Activated CD4-positive, alpha-beta T cell treated with anti-CD3 and anti-CD28 coated beads, Interleukin-2, amount 10 ng/mL, durations not matched to agents 24 days and 14 days (primary cell): ENCODE data around the gene CNNM3. TPM values are rescaled to one million over a fixed set of nuclear protein-coding genes. Genes with fewer than 3 reads are reported as not detected.

Experiments
- DNase-seq: peaks from one replicate; pipeline ENCODE4 v3.0.0; 2022
- H3K27ac Mint-ChIP-seq: one replicate; pipeline ENCODE4 v1.8.0; 2022; ENCODE audit warnings: mild to moderate bottlenecking, mixed read lengths
- H3K27me3 Mint-ChIP-seq: one replicate; pipeline ENCODE4 v1.8.0; 2022; ENCODE audit warnings: mixed read lengths
- H3K36me3 Mint-ChIP-seq: one replicate; pipeline ENCODE4 v1.8.0; 2022; ENCODE audit warnings: low read depth, mild to moderate bottlenecking, mixed read lengths
- H3K4me1 Mint-ChIP-seq: one replicate; pipeline ENCODE4 v1.8.0; 2021; ENCODE audit warnings: mixed read lengths
- H3K4me3 Mint-ChIP-seq: one replicate; pipeline ENCODE4 v1.8.0; 2022; ENCODE audit warnings: mild to moderate bottlenecking, moderate library complexity, mixed read lengths
- H3K9me3 Mint-ChIP-seq: one replicate; pipeline ENCODE4 v1.8.0; 2021; ENCODE audit warnings: mixed read lengths
- intact Hi-C: fragments of 100-400 bp; cut with micrococcal nuclease; formaldehyde crosslinking; loops from one replicate; pipeline ENCODE4 v1.15.1; 2023
- total RNA-seq: library from RNA; stranded (reverse); gene quantifications from 2 replicates; pipeline ENCODE4 v1.2.3, GENCODE V29; 2022

Gene CNNM3
- total RNA-seq, 1 donor from 2014 or later, result 30.5 TPM

GRCh38 chr2:96832408-96832753 is 16.3 kb downstream of the CNNM3 start:
- DNase-seq, result no peak
- Mint-ChIP-seq H3K36me3 (peaks cover 59% of the 10 kb centered on the region), H3K27me3 (no peaks in the 10 kb centered on the region), H3K4me1 (peaks cover 2% of the 10 kb centered on the region), H3K4me3 (no peak overlapping the region), H3K27ac (no peak overlapping the region), H3K9me3 (no peaks in the 10 kb centered on the region)
- intact Hi-C loops, result no loop called here

DNA sequence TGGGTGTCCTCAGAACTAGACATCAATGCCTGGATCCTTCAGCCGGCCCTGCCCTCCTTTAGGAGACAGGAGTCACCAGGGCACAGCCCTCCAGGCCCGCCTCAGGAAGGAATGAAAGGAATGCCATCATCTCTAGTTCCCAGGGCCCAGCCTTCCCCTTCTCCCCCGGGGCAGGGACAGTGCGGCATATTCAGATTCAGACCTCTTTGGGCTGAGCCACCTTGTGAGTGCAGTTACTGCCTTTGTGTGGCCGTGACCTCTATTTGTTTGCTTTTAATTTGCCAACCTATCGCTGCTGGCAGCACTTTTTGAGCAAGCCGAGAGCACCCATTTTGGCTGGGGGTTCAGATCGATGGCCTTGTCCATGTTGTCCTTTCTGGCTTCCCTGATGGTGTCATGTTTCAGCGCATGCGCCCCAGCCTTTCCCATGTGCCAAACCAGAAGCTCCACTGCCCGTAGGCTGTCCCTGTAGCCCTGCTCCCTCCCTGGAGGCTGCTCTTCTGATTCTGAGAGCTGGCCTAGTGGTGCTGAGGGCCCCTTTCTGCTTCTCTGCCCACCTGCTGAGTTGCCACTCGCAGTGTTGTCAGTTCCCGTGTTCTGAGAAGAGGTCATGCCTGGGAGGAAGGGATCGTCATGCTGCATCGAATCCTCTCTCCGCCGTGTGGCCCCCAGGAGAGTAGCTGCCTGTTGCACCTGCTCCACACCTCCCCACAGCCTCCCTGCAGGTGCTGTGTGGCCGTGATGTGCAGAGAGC is 16.9 kb downstream of the CNNM3 start:
- no peaks in the 10 kb centered on the region for H3K27me3 Mint-ChIP-seq
- no peak for DNase-seq
- no peak overlapping the region for H3K27ac Mint-ChIP-seq
- peaks cover 56% of the 10 kb centered on the region for H3K36me3 Mint-ChIP-seq
- H3K9me3 Mint-ChIP-seq, result no peaks in the 10 kb centered on the region
- no peak overlapping the region for H3K4me3 Mint-ChIP-seq
- peaks cover 2% of the 10 kb centered on the region for H3K4me1 Mint-ChIP-seq
- intact Hi-C loops, result no loop called here

- Mint-ChIP-seq H3K36me3 (peaks cover 41% of the 10 kb centered on the region), H3K27me3 (no peaks in the 10 kb centered on the region), H3K4me3 (no peak overlapping the region), H3K4me1 (peaks cover 6% of the 10 kb centered on the region), H3K27ac (no peak overlapping the region), H3K9me3 (no peaks in the 10 kb centered on the region)
- intact Hi-C loops, result no loop called here
- DNase-seq, result no peak
Observed at GRCh38 chr2:96835830-96836229, 19.8 kb downstream of the CNNM3 start.

GRCh38 chr2:96837575-96837974 is 21.5 kb downstream of the CNNM3 start:
- intact Hi-C loops, result no loop called here
- Mint-ChIP-seq H3K36me3 (peaks cover 39% of the 10 kb centered on the region), H3K27me3 (no peaks in the 10 kb centered on the region), H3K4me3 (no peak overlapping the region), H3K27ac (no peak overlapping the region), H3K4me1 (peaks cover 8% of the 10 kb centered on the region), H3K9me3 (no peaks in the 10 kb centered on the region)
- DNase-seq, result peak; percentile 53

- H3K4me1 Mint-ChIP-seq, result peaks cover 12% of the 10 kb centered on the region
- peak overlapping the region; percentile 72 for H3K27ac Mint-ChIP-seq
- H3K4me3 Mint-ChIP-seq, result peak overlapping the region; percentile 62
- H3K27me3 Mint-ChIP-seq, result no peaks in the 10 kb centered on the region
- DNase-seq, result no peak
- H3K36me3 Mint-ChIP-seq, result peaks cover 35% of the 10 kb centered on the region
- H3K9me3 Mint-ChIP-seq, result no peaks in the 10 kb centered on the region
- intact Hi-C loops, result no loop called here
Observed at GRCh38 chr2:96838345-96839292, 22.6 kb downstream of the CNNM3 start.

GRCh38 chr2:96839293-96839874 is 23.3 kb downstream of the CNNM3 start:
- peak; percentile 94 for DNase-seq
- Mint-ChIP-seq H3K9me3 (no peaks in the 10 kb centered on the region), H3K4me1 (peaks cover 13% of the 10 kb centered on the region), H3K27me3 (no peaks in the 10 kb centered on the region), H3K36me3 (peaks cover 32% of the 10 kb centered on the region), H3K27ac (peak overlapping the region; percentile 72), H3K4me3 (peak overlapping the region; percentile 62)
- intact Hi-C loops, result no loop called here

- Mint-ChIP-seq H3K27ac (peak overlapping the region; percentile 29), H3K9me3 (no peaks in the 10 kb centered on the region), H3K4me3 (no peak overlapping the region), H3K27me3 (no peaks in the 10 kb centered on the region), H3K4me1 (peaks cover 13% of the 10 kb centered on the region), H3K36me3 (peaks cover 27% of the 10 kb centered on the region)
- peak; percentile 57 for DNase-seq
- intact Hi-C loops, result no loop called here
Observed at GRCh38 chr2:96839875-96840850, 24.1 kb downstream of the CNNM3 start.

DNA sequence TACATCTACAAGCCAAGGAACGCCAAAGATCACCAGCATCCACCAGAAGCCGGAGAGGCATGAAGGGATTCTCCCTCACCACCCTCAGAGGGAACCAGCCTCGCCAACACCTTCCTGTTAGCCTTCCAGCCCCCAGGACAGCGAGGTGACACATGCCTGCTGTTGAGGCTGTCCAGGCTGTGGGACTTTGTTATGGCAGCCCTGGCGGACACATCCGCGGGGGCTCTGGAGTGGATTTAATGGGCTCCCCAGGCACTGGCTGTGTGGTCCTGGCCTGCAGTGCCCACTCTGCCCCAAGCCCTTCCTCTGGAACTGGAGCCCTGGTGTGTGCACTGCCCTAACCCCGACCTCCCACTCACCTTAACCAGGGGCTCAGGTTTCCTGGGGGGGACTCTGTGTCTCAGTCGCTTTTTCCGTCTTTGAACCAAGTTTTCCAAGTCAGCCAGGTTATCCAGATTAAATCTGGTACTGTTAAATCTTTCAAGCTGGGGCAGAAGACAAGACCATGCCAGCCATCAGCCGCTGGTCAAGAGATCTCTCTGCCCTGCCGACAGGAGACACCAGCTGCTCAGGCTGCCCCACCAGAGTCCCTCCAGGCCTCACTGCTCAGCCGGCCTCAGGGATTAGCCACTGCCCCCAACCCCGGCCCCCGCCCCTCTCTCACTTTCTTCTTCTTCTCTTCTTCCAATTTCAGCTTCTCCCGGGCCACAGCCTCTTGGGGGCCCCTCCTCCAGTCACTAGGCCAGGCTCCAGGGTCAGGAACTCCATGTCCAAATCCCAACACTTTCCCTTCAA is 25.8 kb downstream of the CNNM3 start:
- H3K27me3 Mint-ChIP-seq, result no peaks in the 10 kb centered on the region
- intact Hi-C loops, result no loop called here
- no peak for DNase-seq
- peaks cover 13% of the 10 kb centered on the region for H3K4me1 Mint-ChIP-seq
- peak overlapping the region; percentile 58 for H3K27ac Mint-ChIP-seq
- no peak overlapping the region for H3K4me3 Mint-ChIP-seq
- no peaks in the 10 kb centered on the region for H3K9me3 Mint-ChIP-seq
- H3K36me3 Mint-ChIP-seq, result peaks cover 23% of the 10 kb centered on the region

- Mint-ChIP-seq H3K27me3 (no peaks in the 10 kb centered on the region), H3K36me3 (peaks cover 24% of the 10 kb centered on the region), H3K9me3 (no peaks in the 10 kb centered on the region), H3K4me3 (no peak overlapping the region), H3K4me1 (peaks cover 13% of the 10 kb centered on the region), H3K27ac (no peak overlapping the region)
- intact Hi-C loops, result no loop called here
- DNase-seq, result no peak
Observed at GRCh38 chr2:96842600-96842999, 26.5 kb downstream of the CNNM3 start.

DNA sequence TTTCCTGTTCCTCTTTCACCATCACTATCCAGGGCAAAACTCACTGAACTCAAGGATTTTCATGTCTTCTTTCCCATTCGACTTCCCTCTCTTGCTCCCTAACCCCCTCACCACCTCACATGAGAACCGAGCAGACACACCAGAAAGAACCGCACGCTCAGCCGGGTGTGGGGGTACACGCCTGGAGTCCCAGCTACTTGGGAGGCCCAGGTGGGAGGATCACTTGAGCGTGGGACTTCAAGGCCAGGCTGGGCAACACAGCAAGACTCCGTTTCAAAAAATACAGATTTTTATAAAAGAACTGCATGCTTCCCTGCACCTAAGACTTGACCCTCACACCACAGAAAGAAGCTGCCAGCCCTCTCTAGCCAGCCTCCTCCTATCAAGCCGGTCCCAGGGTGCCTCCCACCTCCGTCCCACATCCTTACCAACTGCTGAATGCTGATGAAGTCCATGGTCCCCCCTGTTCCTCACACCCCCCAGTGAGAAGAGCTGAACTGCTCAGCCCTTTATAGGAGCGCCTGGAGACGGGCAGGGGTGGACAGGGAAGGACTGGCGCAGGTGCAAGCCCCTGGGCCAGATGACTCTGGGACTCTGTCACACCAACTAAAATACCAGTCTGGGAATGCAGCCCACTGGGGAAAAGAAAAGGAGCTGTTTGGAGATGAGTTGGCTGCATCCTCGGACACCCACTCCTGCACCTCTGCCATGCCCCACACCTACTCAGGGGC is 27.6 kb downstream of the CNNM3 start, which contains the start of gene ANKRD23:
ANKRD23 (minus strand) TSS at position 484 of the 731 bp plus-strand sequence; CDS start at position 455, 29 bp downstream.
- Mint-ChIP-seq H3K27me3 (no peaks in the 10 kb centered on the region), H3K4me3 (no peak within 1 kb of the TSS), H3K4me1 (peaks cover 13% of the 10 kb centered on the region), H3K27ac (peak within 1 kb of the TSS; percentile 52), H3K36me3 (peaks cover 27% of the 10 kb centered on the region), H3K9me3 (no peaks in the 10 kb centered on the region)
- no peak for DNase-seq
- intact Hi-C loops, result no loop called here

GRCh38 chr2:96844405-96844808 is 28.3 kb downstream of the CNNM3 start:
- no peak for DNase-seq
- peaks cover 25% of the 10 kb centered on the region for H3K36me3 Mint-ChIP-seq
- H3K27ac Mint-ChIP-seq, result no peak overlapping the region
- no peaks in the 10 kb centered on the region for H3K9me3 Mint-ChIP-seq
- peaks cover 11% of the 10 kb centered on the region for H3K4me1 Mint-ChIP-seq
- H3K4me3 Mint-ChIP-seq, result no peak overlapping the region
- intact Hi-C loops, result no loop called here
- H3K27me3 Mint-ChIP-seq, result no peaks in the 10 kb centered on the region

GRCh38 chr2:96846825-96847224 is 30.8 kb downstream of the CNNM3 start:
- Mint-ChIP-seq H3K4me1 (peaks cover 5% of the 10 kb centered on the region), H3K36me3 (peaks cover 27% of the 10 kb centered on the region), H3K4me3 (no peak overlapping the region), H3K9me3 (no peaks in the 10 kb centered on the region), H3K27me3 (no peaks in the 10 kb centered on the region), H3K27ac (no peak overlapping the region)
- DNase-seq, result no peak
- intact Hi-C loops, result no loop called here
